H1 (cell line): ENCODE measurements around the gene ZNF397. TPM values are rescaled to one million over a fixed set of nuclear protein-coding genes. Genes with fewer than 3 reads are reported as not detected.

ENCODE experiments used
- BACH1 ChIP-seq: IDR thresholded peaks from 2 replicates; pipeline ENCODE4 v1.6.1; 2012; ENCODE audit warnings: low read length, improper control_type of control experiment
- CBX8 ChIP-seq: fragments of 300-800, 300-1000 bp; sonication (generic); IDR thresholded peaks from 2 replicates; pipeline ENCODE4 v1.7.1; 2016; ENCODE audit warnings: low read depth, low read length, borderline replicate concordance
- CEBPB ChIP-seq: IDR thresholded peaks from 2 replicates; pipeline ENCODE4 v1.6.1; 2012; ENCODE audit warnings: low read depth, low read length
- CHD2 ChIP-seq: IDR thresholded peaks from 2 replicates; pipeline ENCODE4 v1.6.1; 2012; ENCODE audit warnings: low read length, improper control_type of control experiment
- CTCF ChIP-seq, 3 experiments: IDR thresholded peaks; 1 replicate in 2 of 3; 2 replicates in 1 of 3; pipeline versions ENCODE4 v1.5.1 to v1.6.1; 2011; ENCODE audit warnings: low read length in 3 of 3, mild to moderate bottlenecking in 3 of 3, inconsistent platforms in 2 of 3, low read depth in 1 of 3, moderate library complexity in 1 of 3; ENCODE audit not compliant: insufficient read depth in 1 of 3; ENCODE audit errors: control extremely low read depth in 1 of 3
- EZH2 ChIP-seq: fragments of 200-600 bp; sonication (generic); IDR thresholded peaks from 2 replicates; pipeline ENCODE4 v1.7.1; 2012; ENCODE audit warnings: low read depth, mild to moderate bottlenecking, moderate library complexity, low read length, inconsistent platforms; ENCODE audit not compliant: severe bottlenecking
- HDAC2 ChIP-seq, 2 experiments: fragments of 300-600 bp in 1 of 2; sonication (generic) in 1 of 2; IDR thresholded peaks; 2 replicates each; pipeline ENCODE4 v1.6.1; 2011 to 2012; ENCODE audit warnings: low read depth in 2 of 2, low read length in 2 of 2, mild to moderate bottlenecking in 2 of 2, moderate library complexity in 2 of 2, borderline replicate concordance in 1 of 2, inconsistent platforms in 1 of 2
- HDAC6 ChIP-seq: IDR thresholded peaks from one replicate; pipeline ENCODE4 v1.7.1; 2012; ENCODE audit warnings: low read depth, mild to moderate bottlenecking, inconsistent platforms, low read length, moderate library complexity
- JUN ChIP-seq: IDR thresholded peaks from 2 replicates; pipeline ENCODE4 v1.6.1; 2011; ENCODE audit warnings: low read depth, mild to moderate bottlenecking, improper control_type of control experiment, low read length
- KDM5A ChIP-seq: fragments of 200-600 bp; IDR thresholded peaks from 2 replicates; pipeline ENCODE4 v1.7.1; 2012; ENCODE audit warnings: mild to moderate bottlenecking, low read length, inconsistent platforms, mixed read lengths
- POLR2AphosphoS5 ChIP-seq: IDR thresholded peaks from 2 replicates; pipeline ENCODE4 v1.6.1; 2011; ENCODE audit warnings: low read depth, low read length
- RXRA ChIP-seq: IDR thresholded peaks from 2 replicates; pipeline ENCODE4 v1.6.1; 2011; ENCODE audit warnings: low read depth, mild to moderate bottlenecking, low read length, moderate library complexity; ENCODE audit not compliant: insufficient read depth
- SIX5 ChIP-seq: IDR thresholded peaks from 2 replicates; pipeline ENCODE4 v1.6.1; 2011; ENCODE audit warnings: mild to moderate bottlenecking, low read depth, low read length
- SP2 ChIP-seq: IDR thresholded peaks from 2 replicates; pipeline ENCODE4 v1.6.1; 2012; ENCODE audit warnings: mild to moderate bottlenecking, low read length, inconsistent platforms
- SP4 ChIP-seq: IDR thresholded peaks from 2 replicates; pipeline ENCODE4 v1.6.1; 2012; ENCODE audit warnings: low read length, inconsistent platforms
- SUZ12 ChIP-seq: fragments of 200-600 bp; sonication (generic); IDR thresholded peaks from 2 replicates; pipeline ENCODE4 v1.6.1; 2012; ENCODE audit warnings: mild to moderate bottlenecking, inconsistent platforms, low read length, moderate library complexity, mixed read lengths
- TAF1 ChIP-seq: IDR thresholded peaks from 2 replicates; pipeline ENCODE4 v1.6.1; 2011; ENCODE audit warnings: mild to moderate bottlenecking, low read depth, low read length
- TAF7 ChIP-seq: optimal IDR thresholded peaks from 2 replicates; pipeline ENCODE3; 2011; ENCODE audit warnings: low read depth, mild to moderate bottlenecking, inconsistent platforms, low read length, moderate library complexity, borderline replicate concordance
- TEAD4 ChIP-seq: IDR thresholded peaks from 2 replicates; pipeline ENCODE4 v1.6.1; 2012; ENCODE audit warnings: low read depth, low read length, inconsistent platforms, mixed read lengths
- polyA plus RNA-seq, 7 experiments: library from polyadenylated mRNA; depleted of rRNA in 3 of 7; stranded (reverse) in 5 of 7; unstranded in 2 of 7; fragments of >200 nt in 5 of 7; fragments of 200-250 nt in 2 of 7; gene quantifications; 1 replicate in 5 of 7; 2 replicates in 1 of 7; 4 replicates in 1 of 7; pipeline versions ENCODE4 v1.2.1 to v1.2.3, GENCODE V29; 2011 to 2013; ENCODE audit warnings: missing spikeins in 2 of 7, mixed read lengths in 2 of 7
- total RNA-seq: library from RNA; stranded (reverse); fragmentation: NEBNext Ultra II Directional; extraction: Animal tissue kit (Norgen Biotek cat#: 25700); gene quantifications from 2 replicates; pipeline ENCODE4 v1.2.1, GENCODE V29; 2021
- TF ChIP-seq, protein P1 (sequence below): IDR thresholded peaks from 2 replicates; pipeline ENCODE4 v1.6.1; 2012; ENCODE audit warnings: inconsistent platforms

ZNF397 gene
- total and polyA plus RNA-seq, 2 of the 8 experiments (the other 6 are each of a cell fraction or from before 2014, with no cell fraction given): 9.8 to 39.5 TPM

GRCh38 chr18:35231052-35231451 lies 9.8 kb upstream of the ZNF397 start (continued):
- no peak for TF ChIP-seq TAF7
- no peak for TF ChIP-seq JUN
- no peak for TF ChIP-seq SP2
- TF ChIP-seq, protein P1, sequence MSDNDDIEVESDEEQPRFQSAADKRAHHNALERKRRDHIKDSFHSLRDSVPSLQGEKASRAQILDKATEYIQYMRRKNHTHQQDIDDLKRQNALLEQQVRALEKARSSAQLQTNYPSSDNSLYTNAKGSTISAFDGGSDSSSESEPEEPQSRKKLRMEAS: no peak
- TF ChIP-seq TAF1: no peak
- TF ChIP-seq TEAD4: peak; percentile 54; the same call in 1 of the 2 replicates
- no peak for TF ChIP-seq CEBPB
- no peak for TF ChIP-seq HDAC2 (IDR thresholded peaks at IDR 0.05; ENCODE audit: borderline replicate concordance in 1 of 2, low read depth in 2 of 2, low read length in 2 of 2)
- no peak for TF ChIP-seq KDM5A
- no peak for TF ChIP-seq BACH1
- no peak for TF ChIP-seq SUZ12
- TF ChIP-seq POLR2AphosphoS5: no peak
- TF ChIP-seq HDAC6: no peak
- TF ChIP-seq SP4: no peak
- no peak for TF ChIP-seq EZH2
- no peak for TF ChIP-seq SIX5
- TF ChIP-seq RXRA: no peak
- TF ChIP-seq CBX8: no peak
- TF ChIP-seq CHD2: no peak
- peak; percentile 80 to 89 (median 89) for TF ChIP-seq CTCF (IDR thresholded peaks at IDR 0.05; ENCODE audit: control extremely low read depth in 1 of 3, insufficient read depth in 1 of 3, low read depth in 1 of 3, low read length in 3 of 3)
